MM.1S (cell line): ENCODE data around the gene TAOK2.
A peak's percentile ranks its signal among the peaks of the same experiment; 100 is the strongest.

ENCODE experiments used
- DNase-seq: peaks from one replicate; pipeline ENCODE4 v3.0.0-alpha.2; 2015
- H2AFZ ChIP-seq: fragments of 300-600 bp; sonication (generic); 2 replicates; pipeline ENCODE4 v1.6.0; 2016; ENCODE audit warnings: antibody characterized with exemption, low read length
- H3F3A ChIP-seq: fragments of 300-600 bp; sonication (generic); 2 replicates; pipeline ENCODE4 v1.6.1; 2016; ENCODE audit warnings: mild to moderate bottlenecking, antibody characterized with exemption, low read length, moderate library complexity, mixed read lengths; ENCODE audit not compliant: insufficient read depth
- H3K27ac ChIP-seq: fragments of 300-600 bp; sonication (generic); 2 replicates; pipeline ENCODE4 v1.5.1; 2016; ENCODE audit warnings: mild to moderate bottlenecking, low read length
- H3K27me3 ChIP-seq: fragments of 300-600 bp; sonication (generic); replicated peaks from 2 replicates; pipeline ENCODE4 v1.6.0; 2016; ENCODE audit warnings: low read length; ENCODE audit not compliant: insufficient read depth
- H3K36me3 ChIP-seq: fragments of 300-600 bp; sonication (generic); replicated peaks from 2 replicates; pipeline ENCODE4 v1.6.1; 2016; ENCODE audit warnings: mild to moderate bottlenecking, low read length, mixed read lengths; ENCODE audit not compliant: insufficient read depth
- H3K4me1 ChIP-seq: fragments of 300-600 bp; sonication (generic); 2 replicates; pipeline ENCODE4 v1.6.1; 2016; ENCODE audit warnings: low read length, mixed read lengths
- H3K4me2 ChIP-seq: fragments of 300-600 bp; sonication (generic); 2 replicates; pipeline ENCODE4 v1.6.0; 2016; ENCODE audit warnings: low read depth, low read length
- H3K4me3 ChIP-seq: fragments of 300-600 bp; sonication (generic); 2 replicates; pipeline ENCODE4 v1.5.1; 2016; ENCODE audit warnings: low read length, mixed read lengths
- H3K79me2 ChIP-seq: fragments of 300-600 bp; sonication (generic); 2 replicates; pipeline ENCODE4 v1.6.1; 2016; ENCODE audit warnings: mixed run types, low read length, mixed read lengths
- H3K9ac ChIP-seq: fragments of 300-600 bp; sonication (generic); 2 replicates; pipeline ENCODE4 v1.6.1; 2016; ENCODE audit warnings: low read length, mixed read lengths
- H3K9me2 ChIP-seq: fragments of 300-600 bp; sonication (generic); replicated peaks from 2 replicates; pipeline ENCODE4 v1.6.1; 2016; ENCODE audit warnings: mild to moderate bottlenecking, low read length, mixed read lengths; ENCODE audit not compliant: insufficient read depth
- H3K9me3 ChIP-seq: fragments of 300-600 bp; sonication (generic); replicated peaks from 2 replicates; pipeline ENCODE4 v1.6.1; 2016; ENCODE audit warnings: mild to moderate bottlenecking, low read length, mixed read lengths; ENCODE audit not compliant: insufficient read depth
- H4K20me1 ChIP-seq: fragments of 300-600 bp; sonication (generic); 2 replicates; pipeline ENCODE4 v1.6.1; 2016; ENCODE audit warnings: mild to moderate bottlenecking, low read length, moderate library complexity, mixed read lengths; ENCODE audit not compliant: insufficient read depth
- EZH2 ChIP-seq: fragments of 300-600 bp; sonication (generic); optimal IDR thresholded peaks from 2 replicates; pipeline ENCODE3; 2017; ENCODE audit warnings: low read depth, mild to moderate bottlenecking, antibody characterized with exemption, low read length, mixed read lengths
- EZH2phosphoT487 ChIP-seq: fragments of 300-600 bp; sonication (generic); IDR thresholded peaks from 2 replicates; pipeline ENCODE4 v1.6.1; 2018; ENCODE audit warnings: antibody characterized with exemption, low read length
- TF ChIP-seq, protein P1 (sequence below): fragments of 300-600 bp; sonication (generic); IDR thresholded peaks from 2 replicates; pipeline ENCODE4 v1.5.1; 2016; ENCODE audit warnings: antibody characterized with exemption, low read length, mixed read lengths

Gene TAOK2

DNA sequence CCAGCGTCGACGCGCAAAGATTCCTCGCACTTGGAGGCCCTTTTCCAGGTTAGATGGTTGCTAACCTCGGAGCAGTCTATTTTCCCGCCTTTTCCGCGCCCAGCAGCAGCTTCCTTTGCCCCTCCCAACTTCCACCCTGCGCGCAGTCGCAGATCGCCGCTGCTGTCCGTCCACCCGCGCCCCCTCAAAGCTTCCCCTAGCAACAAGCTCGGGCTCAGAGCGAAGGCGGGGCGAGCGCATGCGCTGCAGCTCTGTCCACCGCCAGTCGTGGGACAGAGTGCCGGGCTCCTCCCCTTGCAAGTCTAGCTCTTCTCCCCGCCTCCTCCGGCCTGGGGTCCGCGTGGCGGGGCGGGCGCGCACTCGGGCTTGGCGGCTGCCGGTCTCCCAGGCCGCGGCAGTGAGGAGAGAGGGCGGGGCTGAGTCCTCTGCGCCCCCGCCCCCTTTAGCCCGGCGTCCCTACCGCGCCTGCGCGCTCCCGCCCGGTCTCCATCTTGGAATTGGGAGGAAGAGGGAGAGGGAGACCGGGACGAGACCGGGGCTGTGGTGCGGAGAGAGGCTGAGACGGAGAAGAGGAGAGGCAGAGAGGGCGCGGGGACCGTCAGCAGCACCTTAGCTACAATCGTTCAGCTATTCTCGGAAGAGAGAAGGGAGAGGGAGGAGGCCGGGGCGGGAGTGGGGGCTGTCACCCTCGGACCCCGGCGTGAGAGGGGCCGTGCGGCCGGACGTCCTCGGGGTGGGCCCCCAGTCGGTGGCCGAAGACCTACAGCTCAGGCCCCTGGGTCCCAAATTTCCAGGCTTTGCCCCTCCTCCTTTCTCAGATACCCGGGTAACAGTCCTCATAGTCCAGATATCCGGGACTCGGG is at the start of gene TAOK2:
Gene TAOK2 (plus strand): TSS at position 485 of the 863 bp plus-strand sequence. CDS start 3,905 bp downstream, outside the sequence.
- Histone ChIP-seq H3K9me3 (no peaks in the 10 kb centered on the region), H2AFZ (peak within 1 kb of the TSS; percentile 97), H3K4me3 (peak within 1 kb of the TSS; percentile 99), H4K20me1 (no peaks in the 10 kb centered on the region), H3K9ac (peak within 1 kb of the TSS; percentile 93), H3F3A (no peaks in the 10 kb centered on the region), H3K27me3 (no peaks in the 10 kb centered on the region), H3K79me2 (peaks cover 45% of the 10 kb centered on the region), H3K4me1 (peaks cover 19% of the 10 kb centered on the region), H3K36me3 (no peaks in the 10 kb centered on the region), H3K27ac (peak within 1 kb of the TSS; percentile 50; the same call in 1 of the 2 replicates), H3K4me2 (peak within 1 kb of the TSS; percentile 87), H3K9me2 (no peaks in the 10 kb centered on the region)
- peak; percentile 99 for DNase-seq
- TF ChIP-seq EZH2 (no peak), EZH2phosphoT487 (no peak)
- TF ChIP-seq, protein P1, sequence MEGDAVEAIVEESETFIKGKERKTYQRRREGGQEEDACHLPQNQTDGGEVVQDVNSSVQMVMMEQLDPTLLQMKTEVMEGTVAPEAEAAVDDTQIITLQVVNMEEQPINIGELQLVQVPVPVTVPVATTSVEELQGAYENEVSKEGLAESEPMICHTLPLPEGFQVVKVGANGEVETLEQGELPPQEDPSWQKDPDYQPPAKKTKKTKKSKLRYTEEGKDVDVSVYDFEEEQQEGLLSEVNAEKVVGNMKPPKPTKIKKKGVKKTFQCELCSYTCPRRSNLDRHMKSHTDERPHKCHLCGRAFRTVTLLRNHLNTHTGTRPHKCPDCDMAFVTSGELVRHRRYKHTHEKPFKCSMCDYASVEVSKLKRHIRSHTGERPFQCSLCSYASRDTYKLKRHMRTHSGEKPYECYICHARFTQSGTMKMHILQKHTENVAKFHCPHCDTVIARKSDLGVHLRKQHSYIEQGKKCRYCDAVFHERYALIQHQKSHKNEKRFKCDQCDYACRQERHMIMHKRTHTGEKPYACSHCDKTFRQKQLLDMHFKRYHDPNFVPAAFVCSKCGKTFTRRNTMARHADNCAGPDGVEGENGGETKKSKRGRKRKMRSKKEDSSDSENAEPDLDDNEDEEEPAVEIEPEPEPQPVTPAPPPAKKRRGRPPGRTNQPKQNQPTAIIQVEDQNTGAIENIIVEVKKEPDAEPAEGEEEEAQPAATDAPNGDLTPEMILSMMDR: no peak

DNA sequence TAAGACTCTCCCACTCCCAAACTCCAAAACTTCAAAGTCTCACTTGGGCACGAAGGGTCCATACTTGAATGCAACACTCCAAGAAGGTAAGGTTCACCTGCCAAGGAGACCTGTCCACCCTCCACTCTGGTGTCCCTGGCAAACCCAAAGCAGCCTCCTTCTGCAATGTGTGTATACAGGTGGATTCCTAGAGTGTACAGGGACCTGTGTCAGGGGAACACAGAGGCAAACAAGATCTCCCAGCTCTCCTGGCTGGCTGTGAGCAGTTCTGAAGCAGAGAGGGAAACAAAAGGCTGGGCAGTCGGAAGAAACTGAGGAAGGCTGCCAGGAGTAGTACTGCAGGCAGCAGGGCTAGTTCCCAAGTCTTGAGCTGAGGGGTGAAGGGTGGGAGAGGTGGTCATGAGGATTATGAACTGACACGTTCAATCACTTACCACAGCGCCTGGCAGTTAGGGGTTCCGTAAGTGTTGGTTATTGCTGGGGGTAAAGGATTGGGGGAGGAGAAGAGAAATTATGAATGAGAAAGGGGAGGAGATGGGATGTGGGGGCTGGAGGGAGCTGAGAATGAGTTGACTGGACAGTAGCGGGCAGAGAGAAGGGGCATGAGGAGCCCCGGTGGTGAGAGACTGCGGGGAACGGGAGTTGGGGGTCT is 48.4 kb upstream of the TAOK2 start:
- H3K27ac ChIP-seq: no peak overlapping the region

More for the DNA sequence above, 48.4 kb upstream of the TAOK2 start:
- no peak for DNase-seq
- peak overlapping the region; percentile 80 for H3K9ac ChIP-seq
- TF ChIP-seq, protein P1: no peak
- TF ChIP-seq EZH2 (no peak), EZH2phosphoT487 (no peak)
- H4K20me1 ChIP-seq: no peaks in the 10 kb centered on the region
- H3K9me2 ChIP-seq: no peaks in the 10 kb centered on the region
- H3K27me3 ChIP-seq: no peaks in the 10 kb centered on the region
- peaks cover 5% of the 10 kb centered on the region; the same call in 1 of the 2 replicates for H3F3A ChIP-seq
- no peaks in the 10 kb centered on the region for H3K9me3 ChIP-seq
- peaks cover 17% of the 10 kb centered on the region for H3K79me2 ChIP-seq
- 0 out of 2 replicates have a peak, but pooled peaks cover 7% of the 10 kb centered on the region for H3K4me1 ChIP-seq
- H3K4me3 ChIP-seq: peak overlapping the region; percentile 92
- H2AFZ ChIP-seq: peak overlapping the region; percentile 72
- H3K4me2 ChIP-seq: peak overlapping the region; percentile 96
- H3K36me3 ChIP-seq: no peaks in the 10 kb centered on the region
